GM08714 (cell line): ENCODE measurements around the gene PPFIBP2.

Experiments
- H3K4me3 ChIP-seq: fragments of 200-500 bp; sonication (Bioruptor generic); 2 replicates; pipeline ENCODE4 v1.5.1; 2014; ENCODE audit warnings: mild to moderate bottlenecking, low read length, inconsistent platforms
- ZNF274 ChIP-seq: IDR thresholded peaks from 2 replicates; pipeline ENCODE4 v1.6.1; 2012; ENCODE audit warnings: mild to moderate bottlenecking, low read depth, low read length

Gene PPFIBP2

DNA sequence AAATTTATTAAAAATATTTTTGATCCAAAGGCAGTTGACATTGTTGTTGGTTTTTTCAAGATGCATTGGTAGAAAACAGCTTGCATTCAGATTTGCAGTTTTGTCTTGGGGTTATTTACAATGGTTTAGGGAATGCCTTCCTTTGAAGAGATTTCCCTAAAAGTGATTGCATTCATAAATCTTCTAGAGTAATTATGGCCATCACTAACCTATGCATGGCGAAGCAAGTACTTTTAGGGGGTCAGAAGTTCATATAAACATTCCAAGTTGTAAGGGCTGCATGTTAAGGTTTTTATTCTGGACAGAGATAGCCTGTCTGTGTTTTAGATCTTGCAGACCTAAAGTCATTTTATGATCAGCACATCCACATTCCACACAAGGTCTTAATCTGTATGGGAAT, 53.5 kb downstream of the PPFIBP2 start:
- H3K4me3 ChIP-seq = no peak overlapping the region
- no peak for TF ChIP-seq ZNF274

DNA sequence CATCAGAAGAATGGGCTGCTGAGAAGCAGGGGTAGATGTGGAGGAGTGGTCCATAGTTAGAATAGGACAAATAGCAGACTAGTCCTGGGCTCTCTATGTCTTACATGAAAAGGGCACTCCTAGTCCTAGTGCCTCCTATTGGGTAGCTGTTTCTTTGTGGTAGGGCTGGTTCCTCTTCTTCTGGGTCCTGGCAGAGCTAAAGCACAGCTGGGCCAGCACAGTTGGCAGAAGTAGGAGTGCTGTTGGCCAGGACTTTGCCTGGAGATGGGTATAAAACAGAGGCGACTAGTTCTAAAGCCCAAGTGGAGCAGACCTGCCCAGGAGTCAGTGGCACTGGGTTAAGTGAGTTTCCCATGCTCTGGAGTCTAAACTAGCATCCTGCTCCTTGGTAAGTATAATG, 55.2 kb downstream of the PPFIBP2 start:
- TF ChIP-seq ZNF274 = no peak
- H3K4me3 ChIP-seq = no peak overlapping the region

DNA sequence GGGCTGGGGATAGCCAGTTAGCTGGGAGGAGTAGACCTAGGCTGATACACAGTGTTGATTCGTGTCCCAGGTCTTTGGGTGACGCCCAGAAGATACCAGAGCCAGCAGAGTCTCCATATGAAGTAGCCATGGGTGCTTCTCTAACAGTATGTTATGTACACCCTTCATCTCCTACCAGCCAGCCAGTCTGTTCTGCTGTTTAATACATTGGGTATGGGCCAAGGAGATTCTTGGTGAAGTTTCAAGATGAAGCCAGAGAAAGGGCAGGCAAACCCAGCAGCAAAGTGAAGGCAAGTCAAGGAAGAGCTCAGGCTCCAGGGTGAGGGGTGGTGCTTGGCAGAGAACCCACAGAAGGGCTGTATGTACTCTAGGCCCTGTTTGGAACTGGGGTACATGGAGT, 56.4 kb downstream of the PPFIBP2 start:
- TF ChIP-seq ZNF274 = no peak
- no peak overlapping the region for H3K4me3 ChIP-seq

DNA sequence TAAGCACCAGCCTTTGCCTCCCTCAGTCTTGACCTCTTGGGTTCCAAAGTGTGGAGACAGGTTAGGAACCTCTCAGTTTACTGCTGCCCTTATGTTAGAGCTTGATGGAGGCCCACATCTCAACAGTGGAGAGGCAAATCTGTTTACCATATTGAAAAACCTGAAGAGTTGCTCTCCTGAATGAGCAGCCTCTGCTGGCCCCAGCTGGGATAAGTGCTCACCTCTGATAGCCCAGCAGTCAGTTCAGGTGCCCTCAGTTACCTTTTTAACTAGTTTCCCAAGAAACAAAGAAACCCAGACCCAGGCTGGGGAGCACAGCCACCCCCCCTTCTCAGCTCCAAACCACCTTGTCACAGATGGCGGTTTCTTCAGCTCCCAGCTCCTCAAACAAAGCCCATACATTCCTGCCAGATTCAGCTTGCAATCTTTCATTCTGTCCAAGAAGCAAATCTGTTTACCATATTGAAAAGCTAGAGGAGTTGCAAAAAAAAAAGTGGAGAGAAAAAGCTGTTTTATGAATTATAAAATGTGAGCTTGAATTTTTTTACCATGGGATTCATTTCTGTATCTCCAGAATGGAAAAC, 57.2 kb downstream of the PPFIBP2 start:
- TF ChIP-seq ZNF274 = no peak
- H3K4me3 ChIP-seq = no peak overlapping the region

DNA sequence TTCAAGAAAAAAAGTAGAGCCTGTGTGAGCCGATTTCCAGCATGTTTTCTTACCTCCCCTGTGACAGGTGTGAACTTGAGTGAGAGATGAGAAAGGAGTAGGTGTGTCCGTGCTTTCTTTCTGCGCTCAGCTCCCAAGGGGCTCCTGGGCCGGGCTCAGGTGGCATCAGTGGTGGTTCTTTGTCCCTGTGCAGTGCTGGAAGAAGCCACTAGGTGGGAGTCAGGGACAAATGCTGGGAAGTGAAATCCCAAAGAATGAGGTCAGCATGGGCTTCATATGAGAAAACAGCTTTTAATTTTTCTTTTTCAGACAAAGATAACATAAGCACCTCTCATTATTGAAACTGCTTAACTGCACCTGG, 57.8 kb downstream of the PPFIBP2 start:
- no peak overlapping the region for H3K4me3 ChIP-seq
- no peak for TF ChIP-seq ZNF274

DNA sequence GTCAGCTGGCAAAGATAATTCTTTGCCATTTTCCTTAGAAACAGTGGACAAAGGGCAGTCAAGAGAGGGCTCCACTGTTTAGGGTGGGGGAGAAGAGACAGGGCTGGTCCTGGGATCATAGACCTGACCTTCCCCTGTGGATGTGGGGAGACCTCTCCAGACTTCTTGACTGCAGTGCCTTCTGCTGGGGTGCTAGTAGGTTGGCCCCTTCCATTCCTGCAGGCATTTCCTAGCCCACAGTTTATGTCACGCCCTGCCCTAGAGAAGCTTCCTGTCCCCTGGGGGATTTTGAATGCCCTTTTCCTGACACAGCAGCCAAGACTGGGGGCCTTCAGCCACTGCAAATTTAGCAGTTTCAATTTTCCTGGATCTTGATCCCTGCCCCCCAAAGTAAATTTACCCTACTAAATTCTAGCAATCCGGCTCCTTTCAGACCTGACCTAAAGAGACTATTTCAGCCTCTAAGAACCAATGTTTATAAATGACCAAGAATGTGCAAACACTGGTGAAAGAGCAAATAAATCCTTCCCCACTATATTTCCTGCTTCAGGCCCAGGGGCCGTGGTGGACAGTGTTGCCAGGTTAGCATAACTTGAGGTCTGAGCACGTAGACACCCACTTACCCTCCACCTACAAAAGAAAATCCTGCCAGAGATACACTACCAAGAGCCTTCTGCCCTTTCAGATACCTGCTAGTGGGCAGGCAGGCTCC, 58.4 kb downstream of the PPFIBP2 start:
- H3K4me3 ChIP-seq = no peak overlapping the region
- no peak for TF ChIP-seq ZNF274

DNA sequence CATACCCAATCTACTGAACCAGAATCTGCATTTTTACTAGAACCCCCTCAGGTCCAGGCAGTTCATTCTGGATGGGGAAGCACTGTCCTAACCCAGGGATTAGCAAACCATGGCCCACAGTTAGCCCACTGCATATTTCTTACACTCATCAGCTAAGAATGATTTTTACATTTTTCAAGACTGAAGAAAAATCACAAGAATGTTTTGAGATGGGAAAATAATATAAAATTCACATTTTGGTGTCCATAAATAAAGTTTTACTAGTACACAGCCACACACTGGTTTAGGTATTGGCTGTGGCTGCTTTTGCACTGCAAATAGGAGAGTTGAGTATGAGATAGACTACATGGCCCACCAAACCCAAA, 59.4 kb downstream of the PPFIBP2 start:
- TF ChIP-seq ZNF274 = no peak
- no peak overlapping the region for H3K4me3 ChIP-seq

DNA sequence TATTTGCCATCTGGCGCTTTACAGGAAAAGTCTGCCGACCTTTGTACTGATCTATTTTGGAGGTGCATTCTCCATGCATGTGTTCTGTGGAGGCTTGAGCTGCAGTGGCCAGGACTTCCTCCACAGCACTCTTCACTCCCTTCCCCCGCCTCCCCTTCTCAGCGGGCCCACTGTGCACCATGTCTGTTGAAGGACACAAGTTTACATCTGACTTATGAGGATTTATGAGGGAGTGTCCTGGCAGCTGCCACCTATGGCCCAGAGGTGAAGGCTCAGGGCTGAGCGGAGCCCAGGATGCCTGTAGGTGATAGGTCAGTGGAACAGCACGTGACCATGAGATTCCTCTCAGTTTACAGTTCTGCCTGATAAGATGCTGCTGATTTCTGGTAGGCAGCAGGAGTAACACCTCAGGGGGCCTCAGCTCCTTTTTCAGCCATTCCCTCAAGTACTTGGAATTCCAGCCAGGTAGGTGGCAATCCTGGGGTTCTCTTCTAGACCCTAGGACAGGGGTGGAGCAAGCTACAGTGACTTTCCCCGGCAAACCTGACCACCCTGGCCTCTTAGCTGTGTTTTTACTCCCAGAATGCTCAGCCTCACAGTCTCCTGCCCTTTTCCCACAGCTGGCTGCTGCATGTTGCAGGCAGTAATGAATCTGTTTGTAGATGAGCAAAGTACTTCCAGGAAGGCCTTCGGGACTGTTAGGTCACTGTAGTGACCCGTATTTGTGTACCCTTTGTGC, 59.9 kb downstream of the PPFIBP2 start:
- no peak for TF ChIP-seq ZNF274
- H3K4me3 ChIP-seq = no peak overlapping the region

DNA sequence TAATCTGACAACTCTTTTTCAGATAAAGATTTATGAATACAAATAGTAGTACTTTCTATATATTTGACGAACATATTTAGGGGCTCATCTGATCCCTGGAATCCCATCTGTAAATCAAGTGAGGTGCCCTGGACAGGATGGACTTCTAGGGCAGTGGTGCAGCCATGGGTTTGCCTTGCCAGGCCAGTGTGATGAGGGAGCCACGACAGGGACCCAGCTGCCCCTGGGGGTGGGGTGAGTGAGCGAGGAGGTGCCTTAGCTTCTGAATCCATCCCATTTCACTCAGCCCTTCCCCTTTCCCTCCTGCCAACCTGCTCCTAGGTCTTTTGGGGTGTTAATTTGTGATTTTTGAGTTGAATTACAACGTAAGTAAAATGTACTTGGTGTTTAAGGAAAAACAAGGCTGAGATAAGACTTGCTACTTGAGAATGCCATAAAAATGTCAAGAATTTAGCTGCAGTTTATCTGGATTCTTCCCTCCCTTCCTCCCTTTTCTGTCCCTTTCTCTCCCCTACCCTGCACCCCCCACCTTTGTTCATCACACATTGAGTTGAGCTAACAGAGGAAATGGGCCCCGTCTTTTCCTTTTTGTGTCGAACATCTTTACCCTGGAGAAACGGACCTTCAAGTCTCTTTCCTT, 60.8 kb downstream of the PPFIBP2 start:
- no peak for TF ChIP-seq ZNF274
- H3K4me3 ChIP-seq = no peak overlapping the region

DNA sequence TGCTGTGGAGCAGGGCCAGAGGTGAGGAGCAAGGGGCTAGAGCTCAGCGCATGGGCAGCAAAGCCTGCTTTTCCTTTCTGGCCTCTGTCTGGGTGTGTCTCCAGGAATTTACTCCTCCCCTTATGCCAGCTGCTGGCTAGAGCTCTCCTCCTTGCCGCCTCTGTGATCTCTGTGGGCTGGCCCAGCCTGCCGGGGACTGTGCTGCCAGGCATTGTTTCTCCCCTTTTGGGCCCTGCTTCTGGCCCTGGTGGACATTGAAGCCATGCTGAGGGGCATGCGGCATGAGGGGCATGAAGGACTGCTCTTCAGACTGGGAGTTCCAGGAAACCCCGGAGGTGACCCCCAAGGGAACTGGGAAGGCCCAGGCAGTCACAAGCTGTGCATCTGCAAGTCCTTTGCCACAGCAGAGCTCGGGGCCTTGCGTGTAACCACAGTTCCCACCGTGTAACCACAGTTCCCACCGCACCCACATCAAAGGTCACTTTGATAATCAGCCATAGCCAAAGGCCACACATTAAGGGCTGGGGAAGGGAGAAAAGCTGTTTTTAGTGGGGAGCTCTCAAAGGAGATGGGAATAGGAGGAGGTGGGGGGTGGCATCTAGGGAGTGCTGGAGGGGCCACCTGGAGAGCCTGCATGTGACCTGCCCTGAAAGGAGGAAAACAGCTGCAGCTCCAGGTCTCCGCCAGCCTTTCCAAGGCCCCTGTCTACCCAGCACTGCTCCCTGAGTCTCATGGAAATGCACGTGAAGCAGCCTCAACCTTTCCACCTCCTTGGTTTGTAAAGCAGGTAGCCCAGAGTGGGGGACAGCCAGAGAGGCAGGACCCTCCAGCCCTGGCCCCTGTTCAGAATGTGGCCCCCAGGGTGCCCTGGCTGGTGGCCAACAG, 62.3 kb downstream of the PPFIBP2 start:
- H3K4me3 ChIP-seq = no peak overlapping the region
- no peak for TF ChIP-seq ZNF274

DNA sequence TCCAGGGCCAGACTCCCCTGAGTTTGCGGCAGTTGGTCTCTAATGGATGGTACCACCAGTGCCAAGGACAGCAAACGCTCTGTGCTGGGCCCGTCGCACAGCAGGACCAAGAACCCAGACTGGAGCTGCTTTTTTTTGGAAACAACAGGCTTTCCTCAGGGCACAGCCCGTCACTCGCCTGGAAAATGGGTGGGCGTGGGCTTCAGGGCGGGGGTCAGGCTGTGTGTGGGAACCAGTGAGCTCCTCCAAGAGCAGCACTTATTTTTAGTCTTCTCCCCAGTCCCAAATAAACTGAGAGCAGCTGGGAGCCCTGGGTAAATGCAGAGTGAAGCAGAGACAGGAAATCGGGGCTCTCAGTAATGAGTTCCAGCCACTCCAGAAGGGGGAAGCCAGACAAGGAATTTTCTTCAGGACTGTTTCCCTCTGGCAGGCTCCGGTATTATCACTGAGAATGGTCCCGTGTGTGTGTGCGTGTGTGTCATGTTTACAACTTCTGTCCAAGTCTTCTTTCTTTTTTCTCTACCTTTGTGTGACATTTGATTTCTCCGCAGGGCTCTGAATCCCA, 63.0 kb downstream of the PPFIBP2 start:
- no peak overlapping the region for H3K4me3 ChIP-seq

DNA sequence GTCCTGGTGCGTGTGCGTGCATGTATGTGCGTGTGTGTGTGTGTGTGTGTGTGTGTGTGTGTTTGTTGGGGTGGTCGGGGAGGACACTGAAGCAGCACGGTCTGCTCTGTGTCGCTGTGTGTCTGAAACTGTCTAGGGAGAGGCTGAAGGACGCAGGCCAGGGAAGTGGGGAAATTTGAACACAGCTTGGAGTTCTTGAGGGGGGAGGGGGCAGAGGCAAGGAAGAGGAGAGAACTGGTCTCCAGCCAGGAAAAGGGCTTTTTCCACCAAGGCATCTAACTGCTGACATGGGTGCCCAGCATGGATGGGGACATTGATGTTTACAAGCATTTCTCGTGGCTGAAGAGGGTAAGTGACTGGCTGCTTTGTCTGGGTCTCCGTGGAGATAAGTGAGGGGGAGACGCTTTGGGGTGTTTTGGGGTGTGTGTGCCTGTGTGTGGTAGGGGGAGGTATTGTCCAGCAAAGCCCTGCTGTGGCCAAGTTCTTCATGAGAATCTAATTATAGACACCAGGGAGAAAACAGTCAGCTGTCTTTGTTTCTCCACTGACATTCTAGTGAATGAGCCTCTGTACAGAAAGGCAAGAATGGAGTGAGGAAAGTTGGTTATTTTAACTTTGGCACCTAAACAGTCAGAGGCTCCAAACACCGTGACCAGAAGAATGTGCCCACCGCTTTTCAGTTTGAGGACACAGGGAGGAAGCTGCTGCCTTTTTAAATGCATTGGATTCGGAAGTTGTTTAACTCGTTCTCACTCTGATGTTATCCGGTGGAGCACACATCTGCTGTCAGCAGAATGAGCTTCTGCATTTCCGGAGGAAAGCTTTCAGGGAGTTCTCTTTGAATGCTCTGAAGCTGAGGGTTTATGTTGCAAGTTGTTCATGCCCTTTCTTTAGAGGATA, 63.7 kb downstream of the PPFIBP2 start:
- no peak overlapping the region; the same call in 1 of the 2 replicates for H3K4me3 ChIP-seq
- TF ChIP-seq ZNF274 = no peak

More for the DNA sequence above, 63.0 kb downstream of the PPFIBP2 start:
- no peak for TF ChIP-seq ZNF274

DNA sequence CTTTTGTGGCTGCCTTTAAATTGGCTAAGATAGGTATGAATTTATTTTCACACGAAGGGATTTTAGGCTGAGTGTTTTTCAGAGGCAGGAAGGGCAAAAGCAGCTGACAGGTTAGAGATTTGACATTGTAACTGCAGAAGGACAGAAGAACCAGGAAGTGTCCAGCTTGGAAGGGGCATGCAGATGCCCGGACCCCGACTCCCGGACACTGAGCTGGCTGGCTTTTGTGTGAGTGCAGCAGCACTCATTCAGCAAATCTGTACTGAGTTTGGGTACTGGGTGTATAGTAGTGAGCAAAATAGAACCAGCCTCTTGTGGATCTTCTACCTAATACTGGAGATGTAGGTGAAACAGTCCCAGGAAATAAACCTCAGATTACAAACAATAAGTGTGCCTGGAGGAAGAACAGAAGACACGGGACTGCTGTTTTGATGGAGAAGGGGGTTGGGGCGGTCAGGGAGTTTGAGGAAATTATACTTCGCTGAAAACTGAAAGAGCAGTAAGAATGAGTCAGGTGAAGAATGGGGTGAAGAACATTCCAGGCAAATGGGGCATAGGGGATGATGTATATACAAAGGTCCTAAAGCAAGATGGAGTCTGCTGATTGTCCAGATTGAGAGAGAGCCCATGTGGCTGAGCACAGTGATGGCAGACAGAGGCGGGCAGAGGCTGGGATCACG, 64.6 kb downstream of the PPFIBP2 start:
- H3K4me3 ChIP-seq = no peak overlapping the region; the same call in 1 of the 2 replicates
- TF ChIP-seq ZNF274 = no peak
